HepG2 (cell line): ENCODE data around the gene AVPR2. TPM values are rescaled to one million over a fixed set of nuclear protein-coding genes. Genes with fewer than 3 reads are reported as not detected.

Experiments used
- ATAC-seq: fragments of 200-7000 bp; cut with Tn5 transposase; 3 replicates; pipeline ENCODE4 v1.9.1; 2020; ENCODE audit warnings: mild to moderate bottlenecking, moderate library complexity
- BruUV-seq: library from RNA; stranded (reverse); fragments of 400-500 nt; replicated peaks from 2 replicates; lab custom pipeline; 2021; lab: Mats Ljungman, UMichigan
- CTCF ChIA-PET: fragments of 300-600 bp; formaldehyde crosslinking; extraction: SDS; loops from one replicate; lab custom pipeline; 2021; ENCODE audit warnings: low total read pairs, inconsistent platforms, low intra/inter-chr PET ratio; lab: Yijun Ruan, JAX
- POLR2A ChIA-PET: fragments of 350-600 bp; sonication (Branson Sonifier 250); formaldehyde crosslinking; loops from one replicate; lab custom pipeline; 2020; ENCODE audit warnings: antibody characterized with exemption, inconsistent platforms; lab: Yijun Ruan, JAX
- DNase-seq: peaks from one replicate; pipeline ENCODE4 v3.0.0-alpha.2; 2015; ENCODE audit warnings: low spot score
- FAIRE-seq: peaks from 3 replicates; lab custom pipeline; 2011; peaks lifted over from hg19 to GRCh38; lab: Jason Lieb, UNC
- H2AFZ ChIP-seq: one replicate; pipeline ENCODE4 v1.6.1; 2011; ENCODE audit warnings: low read length, inconsistent platforms
- H3K27ac ChIP-seq: fragments of 300-600 bp; 3 replicates; pipeline ENCODE4 v1.8.0; 2011; ENCODE audit warnings: mixed run types, mild to moderate bottlenecking, mixed read lengths, low read length, inconsistent platforms; ENCODE audit not compliant: insufficient read depth; ENCODE audit errors: extremely low read length
- H3K27me3 ChIP-seq, 2 experiments: fragments of 200-600 bp in 1 of 2; 2 replicates in 1 of 2; 3 replicates in 1 of 2; pipeline versions ENCODE4 v1.6.0 to v1.8.0; 2011; ENCODE audit warnings: low read length in 2 of 2, mild to moderate bottlenecking in 2 of 2, moderate library complexity in 2 of 2, inconsistent platforms in 1 of 2; ENCODE audit not compliant: insufficient read depth in 2 of 2, control insufficient read depth in 1 of 2
- H3K36me3 ChIP-seq, 2 experiments: fragments of 200-600 bp in 1 of 2; replicated peaks in 1 of 2; 2 replicates in 1 of 2; 3 replicates in 1 of 2; pipeline versions ENCODE4 v1.5.1 to v1.8.0; 2011; ENCODE audit warnings: low read length in 2 of 2, inconsistent platforms in 1 of 2; ENCODE audit not compliant: insufficient read depth in 2 of 2, control insufficient read depth in 1 of 2
- H3K4me1 ChIP-seq: 2 replicates; pipeline ENCODE4 v1.5.1; 2012; ENCODE audit warnings: low read length, inconsistent platforms; ENCODE audit not compliant: insufficient read depth
- H3K4me2 ChIP-seq: 2 replicates; pipeline ENCODE4 v1.6.0; 2011; ENCODE audit warnings: low read depth, low read length, inconsistent platforms
- H3K4me3 ChIP-seq, 3 experiments: fragments of 200-600 bp in 1 of 3; sonication (generic), shearing (Covaris generic) in 1 of 3; replicated peaks in 1 of 3; 2 replicates each; pipeline ENCODE4 v1.5.1; 2011 to 2016; ENCODE audit warnings: low read length in 3 of 3, inconsistent platforms in 2 of 3, low read depth in 2 of 3, mild to moderate bottlenecking in 2 of 3, control low read depth in 1 of 3, mixed read lengths in 1 of 3; ENCODE audit not compliant: insufficient read depth in 1 of 3
- H3K79me2 ChIP-seq: one replicate; pipeline ENCODE4 v1.6.1; 2011; ENCODE audit warnings: low read length, inconsistent platforms; ENCODE audit not compliant: insufficient read depth
- H3K9ac ChIP-seq: 2 replicates; pipeline ENCODE4 v1.6.0; 2011; ENCODE audit warnings: mild to moderate bottlenecking, low read depth, low read length, inconsistent platforms; ENCODE audit not compliant: insufficient read depth
- H3K9me3 ChIP-seq: 2 replicates; pipeline ENCODE4 v1.5.1; 2012; ENCODE audit warnings: mild to moderate bottlenecking, low read length
- H4K20me1 ChIP-seq: 2 replicates; pipeline ENCODE4 v1.6.0; 2011; ENCODE audit warnings: inconsistent platforms, mild to moderate bottlenecking, low read length, moderate library complexity; ENCODE audit not compliant: insufficient read depth
- AGO2 ChIP-seq: fragments of 200-400 bp; formaldehyde crosslinking; optimal IDR thresholded peaks from 2 replicates; pipeline ENCODE3; 2017; ENCODE audit warnings: mild to moderate bottlenecking, low read depth, low read length, moderate library complexity
- GMEB1 ChIP-seq: sonication (generic); formaldehyde crosslinking; IDR thresholded peaks from 2 replicates; pipeline ENCODE4 v1.5.1; 2020; ENCODE audit warnings: missing genetic modification reagents, mild to moderate bottlenecking, borderline replicate concordance
- HES4 ChIP-seq: sonication (generic); formaldehyde crosslinking; IDR thresholded peaks from 2 replicates; pipeline ENCODE4 v1.9.0; 2021; ENCODE audit warnings: mild to moderate bottlenecking, missing genetic modification reagents, borderline replicate concordance
- JUNB ChIP-seq: sonication (generic); formaldehyde crosslinking; IDR thresholded peaks from 2 replicates; pipeline ENCODE4 v1.8.0; 2022; ENCODE audit warnings: missing genetic modification reagents, mild to moderate bottlenecking, borderline replicate concordance
- MAFF ChIP-seq: IDR thresholded peaks from 2 replicates; pipeline ENCODE4 v1.6.1; 2011; ENCODE audit warnings: low read depth, low read length, improper control_type of control experiment
- MAFK ChIP-seq, 2 experiments: IDR thresholded peaks in 1 of 2; conservative IDR thresholded peaks in 1 of 2; 2 replicates each; pipeline ENCODE4 v1.6.1; 2011; ENCODE audit warnings: improper control_type of control experiment in 2 of 2, low read length in 2 of 2
- RFX1 ChIP-seq: fragments of 450-650 bp; IDR thresholded peaks from 2 replicates; pipeline ENCODE4 v1.6.1; 2017
- TBL1XR1 ChIP-seq: fragments of 150-350 bp; IDR thresholded peaks from 2 replicates; pipeline ENCODE4 v1.6.1; 2014; ENCODE audit warnings: borderline replicate concordance, low read length; ENCODE audit not compliant: partially characterized antibody
- ZNF383 ChIP-seq: sonication (generic); formaldehyde crosslinking; IDR thresholded peaks from 2 replicates; pipeline ENCODE4 v1.4.0; 2020; ENCODE audit warnings: missing genetic modification reagents, mild to moderate bottlenecking, borderline replicate concordance
- ZNF441 ChIP-seq: sonication (generic); formaldehyde crosslinking; IDR thresholded peaks from 2 replicates; pipeline ENCODE4 v1.7.0; 2021; ENCODE audit warnings: missing genetic modification reagents, borderline replicate concordance
- ZNF460 ChIP-seq: sonication (generic); formaldehyde crosslinking; IDR thresholded peaks from 2 replicates; pipeline ENCODE4 v1.5.1; 2020; ENCODE audit warnings: missing genetic modification reagents, mild to moderate bottlenecking, borderline replicate concordance
- WGBS: methylation state at CpG from one replicate; pipeline ENCODE4 v1.1.6; 2017; ENCODE audit warnings: low lambda C conversion rate; 5-methylcytosine and 5-hydroxymethylcytosine counted together
- in situ Hi-C: cut with HindIII; loops from 2 replicates; pipeline ENCODE4 v1.10.0; 2017; ENCODE audit warnings: low pct_unique_long_range_greater_than_20kb; ENCODE audit not compliant: extremely low pct_ligation_motif_present
- intact Hi-C: fragments of 100-400 bp; cut with micrococcal nuclease; formaldehyde crosslinking; loops from one replicate; pipeline ENCODE4 v1.10.0; 2022; ENCODE audit not compliant: unreplicated experiment
- polyA plus RNA-seq, 8 experiments: library from polyadenylated mRNA; depleted of rRNA in 3 of 8; stranded (reverse) in 7 of 8; unstranded in 1 of 8; fragments of >200 nt; fragmentation: Illumina TruSeq in 4 of 8; extraction: Trizol in 4 of 8; gene quantifications; 2 replicates each; pipeline versions ENCODE4 v1.2.1 to v1.2.3, GENCODE V29; 2011 to 2016; ENCODE audit warnings: low read depth in 4 of 8, missing spikeins in 1 of 8, mixed read lengths in 1 of 8; ENCODE audit not compliant: insufficient read depth in 1 of 8
- total RNA-seq, 5 experiments: library from RNA; depleted of rRNA; stranded (reverse); fragments of >200 nt; fragmentation: Illumina TruSeq; extraction: Trizol; gene quantifications; 2 replicates each; pipeline ENCODE4 v1.2.3, GENCODE V29; 2016; ENCODE audit warnings: low read depth in 1 of 5
- TF ChIP-seq, protein P1 (sequence below): sonication (generic); formaldehyde crosslinking; IDR thresholded peaks from 2 replicates; pipeline ENCODE4 v1.5.0; 2020; ENCODE audit warnings: missing genetic modification reagents
- TF ChIP-seq, protein P2 (sequence below): sonication (generic); formaldehyde crosslinking; IDR thresholded peaks from 2 replicates; pipeline ENCODE4 v1.5.0; 2020; ENCODE audit warnings: mild to moderate bottlenecking, missing genetic modification reagents

AVPR2 gene
- total and polyA plus RNA-seq, 2 of the 13 experiments (the other 11 are each of a cell fraction or from before 2014, with no cell fraction given) = not detected

GRCh38 chrX:153950127-153950526 is 45.7 kb downstream of the AVPR2 start:
- Histone ChIP-seq H3K4me3 (no peak overlapping the region), H3K9me3 (no peaks in the 10 kb centered on the region), H3K4me1 (peaks cover 37% of the 10 kb centered on the region), H3K4me2 (no peak overlapping the region), H3K27me3 (no peaks in the 10 kb centered on the region), H2AFZ (no peak overlapping the region), H3K79me2 (no peaks in the 10 kb centered on the region), H3K9ac (no peak overlapping the region), H4K20me1 (no peaks in the 10 kb centered on the region), H3K27ac (no peak overlapping the region), H3K36me3 (peaks cover 15 to 38% of the 10 kb centered on the region in 2 experiments; a peak in 4 of 5 replicates)
- BruUV-seq = no TSS peak
- FAIRE-seq = no peak
- no peak for TF ChIP-seq ZNF441 (CRISPR knock-in tag)
- TF ChIP-seq AGO2 = peak; percentile 27
- TF ChIP-seq, protein P1, sequence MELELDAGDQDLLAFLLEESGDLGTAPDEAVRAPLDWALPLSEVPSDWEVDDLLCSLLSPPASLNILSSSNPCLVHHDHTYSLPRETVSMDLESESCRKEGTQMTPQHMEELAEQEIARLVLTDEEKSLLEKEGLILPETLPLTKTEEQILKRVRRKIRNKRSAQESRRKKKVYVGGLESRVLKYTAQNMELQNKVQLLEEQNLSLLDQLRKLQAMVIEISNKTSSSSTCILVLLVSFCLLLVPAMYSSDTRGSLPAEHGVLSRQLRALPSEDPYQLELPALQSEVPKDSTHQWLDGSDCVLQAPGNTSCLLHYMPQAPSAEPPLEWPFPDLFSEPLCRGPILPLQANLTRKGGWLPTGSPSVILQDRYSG (CRISPR knock-in tag) = no peak
- intact Hi-C loops (no loop called here), in situ Hi-C loops (no loop called here)
- WGBS = 97% methylated on average over 7 of the region's 19 CpGs
- ChIA-PET POLR2A (no interaction called here), CTCF (no interaction called here)
- DNase-seq = no peak
- no peak for ATAC-seq

DNA sequence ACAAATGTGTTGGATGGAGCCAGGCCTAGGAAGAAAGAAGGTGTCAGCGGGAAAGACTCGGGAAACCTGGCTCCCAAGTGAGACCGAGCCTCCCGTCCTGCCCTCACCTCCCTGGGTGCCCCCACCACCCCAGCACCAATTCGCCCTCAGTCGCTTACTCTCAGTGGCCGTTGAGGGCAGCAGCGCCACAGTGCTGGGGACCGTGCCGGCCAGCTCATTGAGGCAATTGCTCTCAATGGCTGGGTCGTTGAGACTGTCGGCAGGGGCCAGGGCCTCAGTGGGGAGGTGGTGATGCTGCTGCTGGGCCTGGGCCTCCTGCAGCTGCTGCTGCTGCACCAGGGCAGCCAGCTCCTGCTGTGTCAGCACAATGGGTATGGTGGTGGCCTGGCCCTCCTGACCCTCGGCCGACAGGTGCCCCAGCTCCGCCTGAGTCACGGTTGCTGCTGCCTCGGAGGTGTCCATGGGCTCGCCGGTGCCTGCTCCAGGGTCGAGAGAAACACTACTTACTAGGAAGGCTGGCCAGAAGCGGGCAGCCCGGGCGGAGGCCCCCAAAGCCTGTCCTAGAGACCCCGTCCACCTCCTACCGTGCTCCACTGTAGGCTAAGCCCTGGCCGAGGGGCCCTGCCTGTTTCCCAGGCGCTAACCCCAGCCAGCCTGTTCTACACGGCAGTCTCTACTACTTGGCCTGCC is 47.4 kb downstream of the AVPR2 start:
- CTCF ChIA-PET = no interaction called here
- no peak for DNase-seq
- Histone ChIP-seq H3K27ac (no peak overlapping the region), H3K9me3 (no peaks in the 10 kb centered on the region), H4K20me1 (0 out of 2 replicates have a peak, but pooled peaks cover 2% of the 10 kb centered on the region), H3K4me1 (peaks cover 22% of the 10 kb centered on the region), H2AFZ (no peak overlapping the region), H3K36me3 (peaks cover 15 to 52% of the 10 kb centered on the region in 2 experiments; a peak in 4 of 5 replicates), H3K79me2 (no peaks in the 10 kb centered on the region), H3K4me3 (no peak overlapping the region), H3K27me3 (no peaks in the 10 kb centered on the region), H3K4me2 (no peak overlapping the region), H3K9ac (no peak overlapping the region)
- POLR2A ChIA-PET = no interaction called here
- BruUV-seq = no TSS peak
- intact Hi-C loops = no loop called here
- FAIRE-seq = no peak
- in situ Hi-C loops = no loop called here
- WGBS = no CpG with 5 or more reads among the region's 28 CpGs
- ATAC-seq = no peak
- TF ChIP-seq HES4 (no peak), TBL1XR1 (no peak), JUNB (CRISPR knock-in tag) (no peak), ZNF460 (CRISPR knock-in tag) (no peak), MAFF (peak; percentile 8; the same call in 1 of the 2 replicates), MAFK (conservative IDR thresholded peaks at IDR 0.05 in 1 of 2, IDR thresholded peaks at IDR 0.05 in 1 of 2; ENCODE audit: low read length in 2 of 2) (peak in 1 of 2 experiments; percentile 49; a peak in 1 of 4 replicates), RFX1 (no peak), ZNF383 (CRISPR knock-in tag) (no peak), GMEB1 (CRISPR knock-in tag) (no peak)
- TF ChIP-seq, protein P2, sequence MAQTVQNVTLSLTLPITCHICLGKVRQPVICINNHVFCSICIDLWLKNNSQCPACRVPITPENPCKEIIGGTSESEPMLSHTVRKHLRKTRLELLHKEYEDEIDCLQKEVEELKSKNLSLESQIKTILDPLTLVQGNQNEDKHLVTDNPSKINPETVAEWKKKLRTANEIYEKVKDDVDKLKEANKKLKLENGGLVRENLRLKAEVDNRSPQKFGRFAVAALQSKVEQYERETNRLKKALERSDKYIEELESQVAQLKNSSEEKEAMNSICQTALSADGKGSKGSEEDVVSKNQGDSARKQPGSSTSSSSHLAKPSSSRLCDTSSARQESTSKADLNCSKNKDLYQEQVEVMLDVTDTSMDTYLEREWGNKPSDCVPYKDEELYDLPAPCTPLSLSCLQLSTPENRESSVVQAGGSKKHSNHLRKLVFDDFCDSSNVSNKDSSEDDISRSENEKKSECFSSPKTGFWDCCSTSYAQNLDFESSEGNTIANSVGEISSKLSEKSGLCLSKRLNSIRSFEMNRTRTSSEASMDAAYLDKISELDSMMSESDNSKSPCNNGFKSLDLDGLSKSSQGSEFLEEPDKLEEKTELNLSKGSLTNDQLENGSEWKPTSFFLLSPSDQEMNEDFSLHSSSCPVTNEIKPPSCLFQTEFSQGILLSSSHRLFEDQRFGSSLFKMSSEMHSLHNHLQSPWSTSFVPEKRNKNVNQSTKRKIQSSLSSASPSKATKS (CRISPR knock-in tag) = no peak
